HCT116 (cell line): Measurements from ENCODE around the gene TMEM184B. TPM values are rescaled to one million over a fixed set of nuclear protein-coding genes. Genes with fewer than 3 reads are reported as not detected.

Experiments used
- ATAC-seq: fragments of 200-7000 bp; cut with Tn5 transposase; 2 replicates; pipeline ENCODE4 v1.9.1; 2020; ENCODE audit warnings: mild to moderate bottlenecking, moderate library complexity
- BruUV-seq: library from RNA; stranded (reverse); fragments of 400-500 nt; replicated peaks from 2 replicates; lab custom pipeline; 2021; lab: Mats Ljungman, UMichigan
- CTCF ChIA-PET: fragments of 300-600 bp; sonication (Branson Sonifier 250); formaldehyde crosslinking; loops from one replicate; lab custom pipeline; 2021; ENCODE audit warnings: antibody characterized with exemption; lab: Charles Lee
- POLR2A ChIA-PET: fragments of 300-600, 350-600 bp; sonication (Branson Sonifier 250); formaldehyde crosslinking; loops from one replicate; lab custom pipeline; 2021; ENCODE audit warnings: antibody characterized with exemption; lab: Charles Lee
- RAD21 ChIA-PET, 2 experiments: fragments of 300-600 bp; sonication (Branson Sonifier 250); formaldehyde crosslinking; loops; one replicate each; lab custom pipeline; 2023; ENCODE audit warnings: low total read pairs in 2 of 2; ENCODE audit not compliant: uncharacterized antibody in 2 of 2, unreplicated experiment in 2 of 2, low non-redundant PET in 1 of 2; lab: Charles Lee
- DNase-seq: peaks from one replicate; pipeline ENCODE4 v3.0.0-alpha.2; 2010; ENCODE audit warnings: low read depth, low spot score
- H2AFZ ChIP-seq: fragments of 200-600 bp; shearing (Covaris generic), sonication (generic); 2 replicates; pipeline ENCODE4 v1.6.1; 2017; ENCODE audit warnings: low read depth, mixed run types, mixed read lengths, antibody characterized with exemption, low read length; ENCODE audit not compliant: poor library complexity, severe bottlenecking
- H3K27ac ChIP-seq: 2 replicates; pipeline ENCODE4 v1.5.1; 2012; ENCODE audit warnings: low read depth, low read length
- H3K27me3 ChIP-seq: fragments of 200-600 bp; sonication (generic); 2 replicates; pipeline ENCODE4 v1.6.1; 2016; ENCODE audit warnings: mixed run types, low read length, mixed read lengths; ENCODE audit not compliant: insufficient read depth
- H3K36me3 ChIP-seq, 2 experiments: fragments of 200-500 bp in 1 of 2; fragments of 200-600 bp in 1 of 2; sonication (Bioruptor generic) in 1 of 2; sonication (generic) in 1 of 2; 2 replicates each; pipeline versions ENCODE4 v1.5.1 to v1.6.1; 2014 to 2016; ENCODE audit warnings: low read length in 2 of 2, inconsistent platforms in 1 of 2, mixed read lengths in 1 of 2, mixed run types in 1 of 2; ENCODE audit not compliant: insufficient read depth in 2 of 2, control insufficient read depth in 1 of 2
- H3K4me1 ChIP-seq, 2 experiments: fragments of 200-600 bp in 1 of 2; sonication (generic) in 1 of 2; 2 replicates each; pipeline versions ENCODE4 v1.5.1 to v1.6.1; 2012 to 2017; ENCODE audit warnings: low read length in 2 of 2, inconsistent platforms in 1 of 2, mild to moderate bottlenecking in 1 of 2, mixed read lengths in 1 of 2, mixed run types in 1 of 2, moderate library complexity in 1 of 2; ENCODE audit not compliant: insufficient read depth in 2 of 2, control insufficient read depth in 1 of 2
- H3K4me2 ChIP-seq: fragments of 200-600 bp; sonication (generic); 2 replicates; pipeline ENCODE4 v1.6.1; 2017; ENCODE audit warnings: mixed run types, low read length, mixed read lengths
- H3K4me3 ChIP-seq, 2 experiments: fragments of 200-600 bp in 1 of 2; sonication (generic) in 1 of 2; replicated peaks in 1 of 2; 2 replicates each; pipeline ENCODE4 v1.5.1; 2011 to 2016; ENCODE audit warnings: low read length in 2 of 2, control low read depth in 1 of 2, low read depth in 1 of 2, mild to moderate bottlenecking in 1 of 2, mixed read lengths in 1 of 2, mixed run types in 1 of 2
- H3K79me2 ChIP-seq: fragments of 200-600 bp; sonication (generic); 2 replicates; pipeline ENCODE4 v1.6.1; 2017; ENCODE audit warnings: mild to moderate bottlenecking, mixed run types, low read length, moderate library complexity, mixed read lengths; ENCODE audit not compliant: insufficient read depth
- H3K9ac ChIP-seq: fragments of 200-600 bp; sonication (generic); 2 replicates; pipeline ENCODE4 v1.6.1; 2016; ENCODE audit warnings: low read length, mixed read lengths
- H3K9me2 ChIP-seq: fragments of 200-600 bp; sonication (generic), shearing (Covaris generic); 2 replicates; pipeline ENCODE4 v1.6.1; 2017; ENCODE audit warnings: mixed run types, mild to moderate bottlenecking, moderate library complexity; ENCODE audit not compliant: insufficient read depth
- H3K9me3 ChIP-seq, 2 experiments: fragments of 200-500 bp in 1 of 2; fragments of 200-600 bp in 1 of 2; sonication (Bioruptor generic) in 1 of 2; sonication (generic) in 1 of 2; 2 replicates each; pipeline ENCODE4 v1.6.1; 2014 to 2017; ENCODE audit warnings: low read length in 2 of 2, mixed read lengths in 2 of 2, inconsistent platforms in 1 of 2, low read depth in 1 of 2, mild to moderate bottlenecking in 1 of 2, mixed run types in 1 of 2, moderate library complexity in 1 of 2; ENCODE audit not compliant: control insufficient read depth in 1 of 2, insufficient read depth in 1 of 2
- H4K20me1 ChIP-seq: fragments of 200-600 bp; sonication (generic), shearing (Covaris generic); 2 replicates; pipeline ENCODE4 v1.6.1; 2017; ENCODE audit warnings: mixed run types, mild to moderate bottlenecking, moderate library complexity; ENCODE audit not compliant: insufficient read depth
- ATF3 ChIP-seq: IDR thresholded peaks from 2 replicates; pipeline ENCODE4 v1.6.1; 2012
- CEBPB ChIP-seq: IDR thresholded peaks from 2 replicates; pipeline ENCODE4 v1.6.1; 2012; ENCODE audit warnings: low read depth
- EGR1 ChIP-seq: IDR thresholded peaks from 2 replicates; pipeline ENCODE4 v1.6.1; 2012; ENCODE audit warnings: low read depth
- ELF1 ChIP-seq: IDR thresholded peaks from 2 replicates; pipeline ENCODE4 v1.6.1; 2012; ENCODE audit warnings: low read depth, borderline replicate concordance
- EZH2 ChIP-seq: fragments of 200-600 bp; sonication (generic); IDR thresholded peaks from 2 replicates; pipeline ENCODE4 v1.6.1; 2017; ENCODE audit warnings: antibody characterized with exemption, mixed run types
- EZH2phosphoT487 ChIP-seq: fragments of 200-600 bp; IDR thresholded peaks from 2 replicates; pipeline ENCODE4 v1.6.1; 2018; ENCODE audit warnings: antibody characterized with exemption, borderline replicate concordance
- FOSL1 ChIP-seq: IDR thresholded peaks from 2 replicates; pipeline ENCODE4 v1.6.1; 2012; ENCODE audit warnings: low read depth
- JUND ChIP-seq: IDR thresholded peaks from 2 replicates; pipeline ENCODE4 v1.6.1; 2012
- MAX ChIP-seq: IDR thresholded peaks from 2 replicates; pipeline ENCODE4 v1.6.1; 2012
- POLR2AphosphoS5 ChIP-seq: IDR thresholded peaks from 2 replicates; pipeline ENCODE4 v1.6.1; 2011; ENCODE audit warnings: mild to moderate bottlenecking, low read depth, low read length, moderate library complexity
- RAD21 ChIP-seq: IDR thresholded peaks from 2 replicates; pipeline ENCODE4 v1.6.1; 2012; ENCODE audit warnings: low read depth, mild to moderate bottlenecking
- REST ChIP-seq: IDR thresholded peaks from 2 replicates; pipeline ENCODE4 v1.6.1; 2012; ENCODE audit warnings: low read depth
- SIN3A ChIP-seq: IDR thresholded peaks from 2 replicates; pipeline ENCODE4 v1.6.1; 2012; ENCODE audit warnings: low read depth
- SP1 ChIP-seq: IDR thresholded peaks from 2 replicates; pipeline ENCODE4 v1.6.1; 2012; ENCODE audit warnings: low read depth
- SRF ChIP-seq: IDR thresholded peaks from 2 replicates; pipeline ENCODE4 v1.6.1; 2012; ENCODE audit warnings: low read depth
- TCF7L2 ChIP-seq: IDR thresholded peaks from 2 replicates; pipeline ENCODE4 v1.7.0; 2011; ENCODE audit warnings: borderline replicate concordance, inconsistent platforms; ENCODE audit not compliant: insufficient read depth, insufficient read length; ENCODE audit errors: extremely low read depth
- YY1 ChIP-seq: IDR thresholded peaks from 2 replicates; pipeline ENCODE4 v1.6.1; 2011; ENCODE audit warnings: low read length, low read depth, moderate library complexity, mild to moderate bottlenecking; ENCODE audit not compliant: insufficient replicate concordance; ENCODE audit errors: extremely low read depth
- ZBTB33 ChIP-seq: IDR thresholded peaks from 2 replicates; pipeline ENCODE4 v1.6.1; 2011; ENCODE audit warnings: mild to moderate bottlenecking, low read length, moderate library complexity; ENCODE audit not compliant: insufficient replicate concordance; ENCODE audit errors: extremely low read depth
- ZFX ChIP-seq: fragments of 450-650 bp; IDR thresholded peaks from 2 replicates; pipeline ENCODE4 v1.6.1; 2017
- ZNF274 ChIP-seq: fragments of 200-500 bp; sonication (Bioruptor generic); IDR thresholded peaks from 2 replicates; pipeline ENCODE4 v1.6.1; 2014; ENCODE audit warnings: mild to moderate bottlenecking, low read depth, low read length, inconsistent platforms
- intact Hi-C: fragments of 100-400 bp; cut with micrococcal nuclease; formaldehyde crosslinking; loops from 2 replicates; pipeline ENCODE4 v1.10.0; 2022
- total RNA-seq: library from RNA; stranded (reverse); gene quantifications from one replicate; pipeline ENCODE4 v1.2.1, GENCODE V29; 2021; ENCODE audit not compliant: unreplicated experiment

TMEM184B gene
- total RNA-seq, 1 experiment from 2014 or later = 66.0 TPM

GRCh38 chr22:38220163-38220562 is 52.6 kb downstream of the TMEM184B start:
- BruUV-seq = no TSS peak
- H3K9ac ChIP-seq = peak overlapping the region; percentile 77
- RAD21 ChIA-PET = no interaction called here
- H3K36me3 ChIP-seq = peaks cover 0 to 10% of the 10 kb centered on the region in 2 experiments; a peak in 2 of 4 replicates
- peaks cover 26 to 50% of the 10 kb centered on the region in 2 experiments for H3K4me1 ChIP-seq
- ATAC-seq = no peak
- POLR2A ChIA-PET = interaction anchor here (1.0 kb wide), 1 partner anchor 9 kb away, joined by 8 read pairs; no protein-coding TSS in a partner anchor
- peak overlapping the region; percentile 79 for H3K27ac ChIP-seq
- H3K79me2 ChIP-seq = peaks cover 3% of the 10 kb centered on the region; the same call in 1 of the 2 replicates
- H3K4me2 ChIP-seq = peak overlapping the region; percentile 70; the same call in 1 of the 2 replicates
- H4K20me1 ChIP-seq = no peaks in the 10 kb centered on the region
- DNase-seq = no peak
- CTCF ChIA-PET = no interaction called here
- TF ChIP-seq EZH2 (no peak), MAX (no peak), YY1 (no peak), TCF7L2 (no peak), ELF1 (no peak), EZH2phosphoT487 (no peak), RAD21 (no peak), REST (no peak), ATF3 (no peak), EGR1 (no peak), FOSL1 (no peak), CEBPB (no peak), JUND (no peak), SRF (no peak), SIN3A (no peak), ZNF274 (no peak), SP1 (no peak), ZFX (no peak), ZBTB33 (no peak), POLR2AphosphoS5 (no peak)
- H3K9me3 ChIP-seq = no peaks in the 10 kb centered on the region
- H3K9me2 ChIP-seq = no peaks in the 10 kb centered on the region
- no peak overlapping the region for H3K4me3 ChIP-seq
- no peak overlapping the region for H2AFZ ChIP-seq
- intact Hi-C loops = loop anchor here (10.0 kb wide), 1 partner anchor 105 kb away; the partner anchor contains the start of gene BAIAP2L2
- no peaks in the 10 kb centered on the region for H3K27me3 ChIP-seq
